HepG2 (cell line): ENCODE results near the gene NARS2. TPM values are rescaled to one million over a fixed set of nuclear protein-coding genes. Genes with fewer than 3 reads are reported as not detected.

Experiments
- ATAC-seq: fragments of 200-7000 bp; cut with Tn5 transposase; 3 replicates; pipeline ENCODE4 v1.9.1; 2020; ENCODE audit warnings: mild to moderate bottlenecking, moderate library complexity
- BruUV-seq: library from RNA; stranded (reverse); fragments of 400-500 nt; replicated peaks from 2 replicates; lab custom pipeline; 2021; lab: Mats Ljungman, UMichigan
- CTCF ChIA-PET: fragments of 300-600 bp; formaldehyde crosslinking; extraction: SDS; loops from one replicate; lab custom pipeline; 2021; ENCODE audit warnings: low total read pairs, inconsistent platforms, low intra/inter-chr PET ratio; lab: Yijun Ruan, JAX
- POLR2A ChIA-PET: fragments of 350-600 bp; sonication (Branson Sonifier 250); formaldehyde crosslinking; loops from one replicate; lab custom pipeline; 2020; ENCODE audit warnings: antibody characterized with exemption, inconsistent platforms; lab: Yijun Ruan, JAX
- DNase-seq: peaks from one replicate; pipeline ENCODE4 v3.0.0-alpha.2; 2015; ENCODE audit warnings: low spot score
- FAIRE-seq: peaks from 3 replicates; lab custom pipeline; 2011; peaks lifted over from hg19 to GRCh38; lab: Jason Lieb, UNC
- H2AFZ ChIP-seq: one replicate; pipeline ENCODE4 v1.6.1; 2011; ENCODE audit warnings: low read length, inconsistent platforms
- H3K27ac ChIP-seq: fragments of 300-600 bp; 3 replicates; pipeline ENCODE4 v1.8.0; 2011; ENCODE audit warnings: mixed run types, mild to moderate bottlenecking, mixed read lengths, low read length, inconsistent platforms; ENCODE audit not compliant: insufficient read depth; ENCODE audit errors: extremely low read length
- H3K27me3 ChIP-seq, 2 experiments: fragments of 200-600 bp in 1 of 2; 2 replicates in 1 of 2; 3 replicates in 1 of 2; pipeline versions ENCODE4 v1.6.0 to v1.8.0; 2011; ENCODE audit warnings: low read length in 2 of 2, mild to moderate bottlenecking in 2 of 2, moderate library complexity in 2 of 2, inconsistent platforms in 1 of 2; ENCODE audit not compliant: insufficient read depth in 2 of 2, control insufficient read depth in 1 of 2
- H3K36me3 ChIP-seq, 2 experiments: fragments of 200-600 bp in 1 of 2; replicated peaks in 1 of 2; 2 replicates in 1 of 2; 3 replicates in 1 of 2; pipeline versions ENCODE4 v1.5.1 to v1.8.0; 2011; ENCODE audit warnings: low read length in 2 of 2, inconsistent platforms in 1 of 2; ENCODE audit not compliant: insufficient read depth in 2 of 2, control insufficient read depth in 1 of 2
- H3K4me1 ChIP-seq: 2 replicates; pipeline ENCODE4 v1.5.1; 2012; ENCODE audit warnings: low read length, inconsistent platforms; ENCODE audit not compliant: insufficient read depth
- H3K4me2 ChIP-seq: 2 replicates; pipeline ENCODE4 v1.6.0; 2011; ENCODE audit warnings: low read depth, low read length, inconsistent platforms
- H3K4me3 ChIP-seq, 3 experiments: fragments of 200-600 bp in 1 of 3; sonication (generic), shearing (Covaris generic) in 1 of 3; replicated peaks in 1 of 3; 2 replicates each; pipeline ENCODE4 v1.5.1; 2011 to 2016; ENCODE audit warnings: low read length in 3 of 3, inconsistent platforms in 2 of 3, low read depth in 2 of 3, mild to moderate bottlenecking in 2 of 3, control low read depth in 1 of 3, mixed read lengths in 1 of 3; ENCODE audit not compliant: insufficient read depth in 1 of 3
- H3K79me2 ChIP-seq: one replicate; pipeline ENCODE4 v1.6.1; 2011; ENCODE audit warnings: low read length, inconsistent platforms; ENCODE audit not compliant: insufficient read depth
- H3K9ac ChIP-seq: 2 replicates; pipeline ENCODE4 v1.6.0; 2011; ENCODE audit warnings: mild to moderate bottlenecking, low read depth, low read length, inconsistent platforms; ENCODE audit not compliant: insufficient read depth
- H3K9me3 ChIP-seq: 2 replicates; pipeline ENCODE4 v1.5.1; 2012; ENCODE audit warnings: mild to moderate bottlenecking, low read length
- H4K20me1 ChIP-seq: 2 replicates; pipeline ENCODE4 v1.6.0; 2011; ENCODE audit warnings: inconsistent platforms, mild to moderate bottlenecking, low read length, moderate library complexity; ENCODE audit not compliant: insufficient read depth
- POLR2A ChIP-seq, 2 experiments: IDR thresholded peaks; 2 replicates each; pipeline ENCODE4 v1.6.1; 2011; ENCODE audit warnings: low read depth in 2 of 2, low read length in 2 of 2, mild to moderate bottlenecking in 1 of 2, moderate library complexity in 1 of 2; ENCODE audit not compliant: insufficient read depth in 1 of 2
- XBP1 ChIP-seq: sonication (generic); formaldehyde crosslinking; IDR thresholded peaks from 2 replicates; pipeline ENCODE4 v1.5.0; 2020; ENCODE audit warnings: missing genetic modification reagents
- WGBS: methylation state at CpG from one replicate; pipeline ENCODE4 v1.1.6; 2017; ENCODE audit warnings: low lambda C conversion rate; 5-methylcytosine and 5-hydroxymethylcytosine counted together
- in situ Hi-C: cut with HindIII; loops from 2 replicates; pipeline ENCODE4 v1.10.0; 2017; ENCODE audit warnings: low pct_unique_long_range_greater_than_20kb; ENCODE audit not compliant: extremely low pct_ligation_motif_present
- intact Hi-C: fragments of 100-400 bp; cut with micrococcal nuclease; formaldehyde crosslinking; loops from one replicate; pipeline ENCODE4 v1.10.0; 2022; ENCODE audit not compliant: unreplicated experiment
- polyA plus RNA-seq, 8 experiments: library from polyadenylated mRNA; depleted of rRNA in 3 of 8; stranded (reverse) in 7 of 8; unstranded in 1 of 8; fragments of >200 nt; fragmentation: Illumina TruSeq in 4 of 8; extraction: Trizol in 4 of 8; gene quantifications; 2 replicates each; pipeline versions ENCODE4 v1.2.1 to v1.2.3, GENCODE V29; 2011 to 2016; ENCODE audit warnings: low read depth in 4 of 8, missing spikeins in 1 of 8, mixed read lengths in 1 of 8; ENCODE audit not compliant: insufficient read depth in 1 of 8
- total RNA-seq, 5 experiments: library from RNA; depleted of rRNA; stranded (reverse); fragments of >200 nt; fragmentation: Illumina TruSeq; extraction: Trizol; gene quantifications; 2 replicates each; pipeline ENCODE4 v1.2.3, GENCODE V29; 2016; ENCODE audit warnings: low read depth in 1 of 5
- TF ChIP-seq, protein P1 (sequence below): sonication (generic); formaldehyde crosslinking; IDR thresholded peaks from 2 replicates; pipeline ENCODE4 v1.5.0; 2020; ENCODE audit warnings: mild to moderate bottlenecking, missing genetic modification reagents
- TF ChIP-seq, protein P2 (sequence below): sonication (generic); formaldehyde crosslinking; IDR thresholded peaks from 2 replicates; pipeline ENCODE4 v1.4.0; 2020; ENCODE audit warnings: missing genetic modification reagents, borderline replicate concordance

Gene NARS2
- total and polyA plus RNA-seq, 2 of the 13 experiments (the other 11 are each of a cell fraction or from before 2014, with no cell fraction given) = 45.9 to 65.0 TPM

DNA sequence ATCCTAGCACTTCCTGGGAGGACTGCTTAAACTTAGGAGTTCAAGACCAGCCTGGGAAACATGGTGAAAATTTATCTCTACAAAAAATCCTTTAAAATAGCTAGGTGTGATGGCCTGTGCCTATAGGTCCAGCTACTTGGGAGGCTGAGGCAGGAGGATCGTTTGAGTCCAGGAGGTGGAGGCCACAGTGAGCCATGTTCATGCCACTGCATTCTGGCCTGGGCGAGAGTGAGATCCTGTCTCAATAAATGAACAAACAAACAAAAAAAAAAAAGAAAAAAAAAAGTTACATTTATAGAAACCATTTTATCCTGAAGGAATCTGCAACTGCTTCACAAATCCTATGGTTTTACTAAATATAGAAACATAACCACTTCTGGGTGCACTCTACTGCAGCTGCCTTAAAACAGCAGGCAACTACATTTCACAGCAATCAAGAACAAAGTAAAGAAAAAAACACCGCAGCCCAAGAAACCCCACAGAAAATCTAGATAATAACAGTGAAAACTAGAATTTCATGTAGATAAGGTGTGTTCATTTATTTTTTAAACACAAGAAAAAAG is 81.2 kb downstream of the NARS2 start:
- Histone ChIP-seq H3K79me2 (peaks cover 3% of the 10 kb centered on the region), H2AFZ (no peak overlapping the region), H3K4me2 (no peak overlapping the region), H3K9ac (no peak overlapping the region), H3K4me1 (no peaks in the 10 kb centered on the region), H3K9me3 (no peaks in the 10 kb centered on the region), H4K20me1 (peaks cover 9% of the 10 kb centered on the region; the same call in 1 of the 2 replicates), H3K4me3 (no peak overlapping the region), H3K27me3 (no peaks in the 10 kb centered on the region), H3K36me3 (peaks cover 11 to 22% of the 10 kb centered on the region in 2 experiments; a peak in 4 of 5 replicates), H3K27ac (no peak overlapping the region)
- in situ Hi-C loops (no loop called here), intact Hi-C loops (no loop called here)
- ATAC-seq (no peak), DNase-seq (no peak), FAIRE-seq (no peak)
- BruUV-seq = no TSS peak
- TF ChIP-seq XBP1 (CRISPR knock-in tag) = no peak
- TF ChIP-seq, protein P1, sequence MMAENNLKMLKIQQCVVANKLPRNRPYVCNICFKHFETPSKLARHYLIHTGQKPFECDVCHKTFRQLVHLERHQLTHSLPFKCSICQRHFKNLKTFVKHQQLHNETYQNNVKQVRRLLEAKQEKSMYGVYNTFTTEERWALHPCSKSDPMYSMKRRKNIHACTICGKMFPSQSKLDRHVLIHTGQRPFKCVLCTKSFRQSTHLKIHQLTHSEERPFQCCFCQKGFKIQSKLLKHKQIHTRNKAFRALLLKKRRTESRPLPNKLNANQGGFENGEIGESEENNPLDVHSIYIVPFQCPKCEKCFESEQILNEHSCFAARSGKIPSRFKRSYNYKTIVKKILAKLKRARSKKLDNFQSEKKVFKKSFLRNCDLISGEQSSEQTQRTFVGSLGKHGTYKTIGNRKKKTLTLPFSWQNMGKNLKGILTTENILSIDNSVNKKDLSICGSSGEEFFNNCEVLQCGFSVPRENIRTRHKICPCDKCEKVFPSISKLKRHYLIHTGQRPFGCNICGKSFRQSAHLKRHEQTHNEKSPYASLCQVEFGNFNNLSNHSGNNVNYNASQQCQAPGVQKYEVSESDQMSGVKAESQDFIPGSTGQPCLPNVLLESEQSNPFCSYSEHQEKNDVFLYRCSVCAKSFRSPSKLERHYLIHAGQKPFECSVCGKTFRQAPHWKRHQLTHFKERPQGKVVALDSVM (CRISPR knock-in tag) = peak; percentile 75; the same call in 1 of the 2 replicates
- ChIA-PET POLR2A (no interaction called here), CTCF (no interaction called here)
- 99% methylated on average over 3 of the region's 3 CpGs for WGBS

DNA sequence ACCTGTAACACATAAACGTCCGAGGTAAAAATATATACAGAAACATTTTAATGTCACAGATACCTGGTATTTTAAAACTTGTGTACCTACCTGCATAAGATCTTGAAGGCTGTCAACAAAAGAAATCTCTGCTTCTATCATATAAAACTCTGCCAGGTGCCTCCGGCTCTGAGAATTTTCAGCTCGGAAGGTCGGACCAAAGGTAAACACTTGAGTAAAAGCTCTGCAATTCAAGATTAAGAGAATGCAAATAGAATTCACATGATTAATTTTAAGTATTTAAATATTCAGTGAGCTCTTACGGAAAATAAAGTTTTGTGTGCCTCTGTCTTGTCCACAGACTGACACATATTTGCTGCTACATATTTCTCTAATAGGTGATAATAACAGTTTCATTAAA is 81.7 kb downstream of the NARS2 start:
- CTCF ChIA-PET = no interaction called here
- 98% methylated on average over 6 of the region's 6 CpGs for WGBS
- no TSS peak for BruUV-seq
- H3K4me1 ChIP-seq = no peaks in the 10 kb centered on the region
- intact Hi-C loops = no loop called here
- H3K79me2 ChIP-seq = peaks cover 5% of the 10 kb centered on the region
- no peak overlapping the region for H3K9ac ChIP-seq
- no peaks in the 10 kb centered on the region for H3K9me3 ChIP-seq
- no peaks in the 10 kb centered on the region for H3K27me3 ChIP-seq
- H3K36me3 ChIP-seq = peaks cover 11 to 27% of the 10 kb centered on the region in 2 experiments; a peak in 4 of 5 replicates
- no peak for DNase-seq
- no peak for ATAC-seq
- POLR2A ChIA-PET = no interaction called here
- no peak overlapping the region for H3K27ac ChIP-seq
- H2AFZ ChIP-seq = no peak overlapping the region
- no peak for FAIRE-seq
- H4K20me1 ChIP-seq = peaks cover 7% of the 10 kb centered on the region; the same call in 1 of the 2 replicates
- H3K4me2 ChIP-seq = no peak overlapping the region
- H3K4me3 ChIP-seq = no peak overlapping the region
- in situ Hi-C loops = no loop called here
- TF ChIP-seq POLR2A (IDR thresholded peaks at IDR 0.05; ENCODE audit: insufficient read depth in 1 of 2, low read depth in 2 of 2, low read length in 2 of 2) = no peak
- TF ChIP-seq, protein P2, sequence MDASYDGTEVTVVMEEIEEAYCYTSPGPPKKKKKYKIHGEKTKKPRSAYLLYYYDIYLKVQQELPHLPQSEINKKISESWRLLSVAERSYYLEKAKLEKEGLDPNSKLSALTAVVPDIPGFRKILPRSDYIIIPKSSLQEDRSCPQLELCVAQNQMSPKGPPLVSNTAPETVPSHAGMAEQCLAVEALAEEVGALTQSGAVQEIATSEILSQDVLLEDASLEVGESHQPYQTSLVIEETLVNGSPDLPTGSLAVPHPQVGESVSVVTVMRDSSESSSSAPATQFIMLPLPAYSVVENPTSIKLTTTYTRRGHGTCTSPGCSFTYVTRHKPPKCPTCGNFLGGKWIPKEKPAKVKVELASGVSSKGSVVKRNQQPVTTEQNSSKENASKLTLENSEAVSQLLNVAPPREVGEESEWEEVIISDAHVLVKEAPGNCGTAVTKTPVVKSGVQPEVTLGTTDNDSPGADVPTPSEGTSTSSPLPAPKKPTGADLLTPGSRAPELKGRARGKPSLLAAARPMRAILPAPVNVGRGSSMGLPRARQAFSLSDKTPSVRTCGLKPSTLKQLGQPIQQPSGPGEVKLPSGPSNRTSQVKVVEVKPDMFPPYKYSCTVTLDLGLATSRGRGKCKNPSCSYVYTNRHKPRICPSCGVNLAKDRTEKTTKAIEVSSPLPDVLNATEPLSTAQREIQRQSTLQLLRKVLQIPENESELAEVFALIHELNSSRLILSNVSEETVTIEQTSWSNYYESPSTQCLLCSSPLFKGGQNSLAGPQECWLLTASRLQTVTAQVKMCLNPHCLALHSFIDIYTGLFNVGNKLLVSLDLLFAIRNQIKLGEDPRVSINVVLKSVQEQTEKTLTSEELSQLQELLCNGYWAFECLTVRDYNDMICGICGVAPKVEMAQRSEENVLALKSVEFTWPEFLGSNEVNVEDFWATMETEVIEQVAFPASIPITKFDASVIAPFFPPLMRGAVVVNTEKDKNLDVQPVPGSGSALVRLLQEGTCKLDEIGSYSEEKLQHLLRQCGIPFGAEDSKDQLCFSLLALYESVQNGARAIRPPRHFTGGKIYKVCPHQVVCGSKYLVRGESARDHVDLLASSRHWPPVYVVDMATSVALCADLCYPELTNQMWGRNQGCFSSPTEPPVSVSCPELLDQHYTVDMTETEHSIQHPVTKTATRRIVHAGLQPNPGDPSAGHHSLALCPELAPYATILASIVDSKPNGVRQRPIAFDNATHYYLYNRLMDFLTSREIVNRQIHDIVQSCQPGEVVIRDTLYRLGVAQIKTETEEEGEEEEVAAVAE (CRISPR knock-in tag) = no peak
